H9 (cell line): Measurements from ENCODE around the gene IFIH1. TPM values are rescaled to one million over a fixed set of nuclear protein-coding genes. Genes with fewer than 3 reads are reported as not detected.

ENCODE experiments used
- DNase-seq: peaks from one replicate; pipeline ENCODE4 v3.0.0-alpha.2; 2017
- H2AFZ ChIP-seq: one replicate; pipeline ENCODE4 v1.6.1; 2013; ENCODE audit warnings: mild to moderate bottlenecking, low read length, control low read depth, moderate library complexity
- H2AK5ac ChIP-seq: 2 replicates; pipeline ENCODE4 v1.6.1; 2013; ENCODE audit warnings: low read length, control low read depth, mixed read lengths; ENCODE audit not compliant: insufficient read length
- H2BK120ac ChIP-seq: one replicate; pipeline ENCODE4 v1.6.1; 2013; ENCODE audit warnings: low read depth, mild to moderate bottlenecking, low read length, control low read depth, inconsistent platforms; ENCODE audit not compliant: poor library complexity, severe bottlenecking
- H2BK12ac ChIP-seq: 2 replicates; pipeline ENCODE4 v1.6.1; 2013; ENCODE audit warnings: low read length, control low read depth, mixed read lengths, low read depth; ENCODE audit not compliant: insufficient read length
- H2BK15ac ChIP-seq: 2 replicates; pipeline ENCODE4 v1.6.1; 2013; ENCODE audit warnings: low read depth, low read length, control low read depth
- H2BK20ac ChIP-seq: one replicate; pipeline ENCODE4 v1.6.1; 2013; ENCODE audit warnings: low read depth, mild to moderate bottlenecking, low read length, control low read depth, inconsistent platforms; ENCODE audit not compliant: poor library complexity, severe bottlenecking
- H2BK5ac ChIP-seq: 2 replicates; pipeline ENCODE4 v1.6.1; 2013; ENCODE audit warnings: low read length, control low read depth, mixed read lengths; ENCODE audit not compliant: insufficient read length
- H3K14ac ChIP-seq: 2 replicates; pipeline ENCODE4 v1.6.1; 2013; ENCODE audit warnings: low read length, control low read depth; ENCODE audit not compliant: insufficient read depth
- H3K18ac ChIP-seq: 2 replicates; pipeline ENCODE4 v1.6.1; 2013; ENCODE audit warnings: low read depth, mild to moderate bottlenecking, mixed read lengths, low read length, control low read depth; ENCODE audit not compliant: insufficient read length
- H3K23ac ChIP-seq: 2 replicates; pipeline ENCODE4 v1.6.1; 2013; ENCODE audit warnings: low read length, control low read depth, mixed read lengths, low read depth; ENCODE audit not compliant: insufficient read length
- H3K23me2 ChIP-seq: 2 replicates; pipeline ENCODE4 v1.6.1; 2013; ENCODE audit warnings: low read depth, mild to moderate bottlenecking, mixed read lengths, low read length, control low read depth; ENCODE audit not compliant: insufficient read length, poor library complexity, severe bottlenecking
- H3K27ac ChIP-seq: 2 replicates; pipeline ENCODE4 v1.5.1; 2013; ENCODE audit warnings: low read length, control low read depth, mixed read lengths, low read depth; ENCODE audit not compliant: insufficient read length
- H3K27me3 ChIP-seq: 2 replicates; pipeline ENCODE4 v1.6.1; 2013; ENCODE audit warnings: low read length, control low read depth, inconsistent platforms; ENCODE audit not compliant: insufficient read depth
- H3K4ac ChIP-seq: 2 replicates; pipeline ENCODE4 v1.6.1; 2013; ENCODE audit warnings: low read depth, mild to moderate bottlenecking, control low read depth, inconsistent platforms, low read length, moderate library complexity
- H3K4me1 ChIP-seq: 2 replicates; pipeline ENCODE4 v1.6.1; 2013; ENCODE audit warnings: low read length, control low read depth, inconsistent platforms; ENCODE audit not compliant: insufficient read depth
- H3K4me2 ChIP-seq: 2 replicates; pipeline ENCODE4 v1.6.1; 2013; ENCODE audit warnings: low read length, control low read depth, mixed read lengths; ENCODE audit not compliant: insufficient read length, insufficient read depth
- H3K56ac ChIP-seq: 2 replicates; pipeline ENCODE4 v1.6.1; 2013; ENCODE audit warnings: low read depth, mild to moderate bottlenecking, mixed read lengths, low read length, control low read depth; ENCODE audit not compliant: insufficient read length
- H3K79me1 ChIP-seq: 2 replicates; pipeline ENCODE4 v1.6.1; 2013; ENCODE audit warnings: low read depth, mild to moderate bottlenecking, moderate library complexity, low read length, control low read depth, inconsistent platforms; ENCODE audit not compliant: insufficient read depth, poor library complexity, severe bottlenecking
- H3K79me2 ChIP-seq: 2 replicates; pipeline ENCODE4 v1.6.1; 2013; ENCODE audit warnings: low read length, control low read depth, inconsistent platforms; ENCODE audit not compliant: insufficient read depth
- H3K9ac ChIP-seq: 2 replicates; pipeline ENCODE4 v1.6.1; 2013; ENCODE audit warnings: low read length, control low read depth, mixed read lengths; ENCODE audit not compliant: insufficient read length; ENCODE audit errors: extremely low read depth
- H3K9me3 ChIP-seq: one replicate; pipeline ENCODE4 v1.6.1; 2013; ENCODE audit warnings: low read depth, low read length, inconsistent platforms; ENCODE audit not compliant: control insufficient read depth
- H3T11ph ChIP-seq: one replicate; pipeline ENCODE4 v1.6.1; 2013; ENCODE audit warnings: mild to moderate bottlenecking, low read length, control low read depth, inconsistent platforms
- H4K20me1 ChIP-seq: one replicate; pipeline ENCODE4 v1.6.1; 2013; ENCODE audit not compliant: control insufficient read depth, insufficient read length, insufficient read depth
- H4K5ac ChIP-seq: 2 replicates; pipeline ENCODE4 v1.6.1; 2013; ENCODE audit warnings: low read depth, mild to moderate bottlenecking, mixed read lengths, low read length, control low read depth; ENCODE audit not compliant: insufficient read length
- H4K8ac ChIP-seq: replicated peaks from 2 replicates; pipeline ENCODE4 v1.6.1; 2013; ENCODE audit warnings: low read length, control low read depth, mixed read lengths, low read depth; ENCODE audit not compliant: insufficient read length
- H4K91ac ChIP-seq: 2 replicates; pipeline ENCODE4 v1.6.1; 2013; ENCODE audit warnings: low read depth, mild to moderate bottlenecking, moderate library complexity, mixed read lengths, low read length, control low read depth; ENCODE audit not compliant: insufficient read length
- H3K27ac Mint-ChIP-seq, 3 experiments: 2 replicates in 2 of 3; 3 replicates in 1 of 3; pipeline ENCODE4 v1.8.0; 2020 to 2021; ENCODE audit warnings: mixed read lengths in 3 of 3, mild to moderate bottlenecking in 1 of 3, moderate library complexity in 1 of 3
- H3K27me3 Mint-ChIP-seq: 2 replicates; pipeline ENCODE4 v1.8.0; 2021; ENCODE audit warnings: low read depth, mild to moderate bottlenecking, moderate library complexity, mixed read lengths
- H3K36me3 Mint-ChIP-seq, 3 experiments: 2 replicates in 2 of 3; 3 replicates in 1 of 3; pipeline ENCODE4 v1.8.0; 2020 to 2021; ENCODE audit warnings: low read depth in 3 of 3, mixed read lengths in 3 of 3; ENCODE audit not compliant: insufficient read depth in 1 of 3
- H3K4me1 Mint-ChIP-seq, 2 experiments: 2 replicates each; pipeline ENCODE4 v1.8.0; 2020; ENCODE audit warnings: mixed read lengths in 2 of 2
- H3K4me3 Mint-ChIP-seq, 2 experiments: 2 replicates in 1 of 2; 3 replicates in 1 of 2; pipeline ENCODE4 v1.8.0; 2020 to 2021; ENCODE audit warnings: mild to moderate bottlenecking in 2 of 2, mixed read lengths in 2 of 2, moderate library complexity in 1 of 2
- H3K9me3 Mint-ChIP-seq, 2 experiments: 2 replicates in 1 of 2; 3 replicates in 1 of 2; pipeline ENCODE4 v1.8.0; 2020; ENCODE audit warnings: mild to moderate bottlenecking in 2 of 2, mixed read lengths in 2 of 2, moderate library complexity in 1 of 2
- CTCF ChIP-seq: fragments of 200-600 bp; sonication (generic); conservative IDR thresholded peaks from 3 replicates; pipeline ENCODE4 v1.8.0; 2021; ENCODE audit warnings: antibody characterized with exemption, mild to moderate bottlenecking
- WGBS: extraction: QIAGEN DNeasy Blood & Tissue Kit; methylation state at CpG from one replicate; pipeline ENCODE4 v1.1.7; 2013; ENCODE audit warnings: missing lambda C conversion rate, low lambda C conversion rate, mixed read lengths; ENCODE audit not compliant: insufficient read length; ENCODE audit errors: extremely low coverage; 5-methylcytosine and 5-hydroxymethylcytosine counted together
- total RNA-seq: library from RNA; stranded (reverse); gene quantifications from 2 replicates; pipeline ENCODE4 v1.2.1, GENCODE V29; 2021

IFIH1 gene
- total RNA-seq, 1 experiment from 2014 or later = 0.81 TPM

GRCh38 chr2:162265666-162266459, 52.6 kb downstream of the IFIH1 start:
- Histone ChIP-seq H2AK5ac (no peak overlapping the region), H3K23me2 (no peaks in the 10 kb centered on the region), H4K20me1 (no peaks in the 10 kb centered on the region), H3K14ac (no peak overlapping the region), H2BK15ac (no peak overlapping the region), H3K23ac (no peak overlapping the region), H2AFZ (no peak overlapping the region), H3T11ph (no peak overlapping the region), H2BK20ac (no peak overlapping the region), H3K9me3 (no peaks in the 10 kb centered on the region), H3K79me2 (no peaks in the 10 kb centered on the region), H3K9ac (no peak overlapping the region), H3K18ac (no peak overlapping the region), H2BK120ac (no peak overlapping the region), H3K4me1 (no peaks in the 10 kb centered on the region), H2BK12ac (no peak overlapping the region), H3K27me3 (no peaks in the 10 kb centered on the region), H3K4me2 (no peak overlapping the region), H3K79me1 (no peaks in the 10 kb centered on the region), H3K27ac (no peak overlapping the region), H3K4ac (no peak overlapping the region), H2BK5ac (no peak overlapping the region), H3K56ac (no peak overlapping the region), H4K91ac (no peak overlapping the region), H4K8ac (no peak overlapping the region), H4K5ac (peak overlapping the region; percentile 33)
- no peaks in the 10 kb centered on the region for H3K27me3 Mint-ChIP-seq
- H3K9me3 Mint-ChIP-seq = no peaks in the 10 kb centered on the region
- H3K4me1 Mint-ChIP-seq = peaks cover 8 to 9% of the 10 kb centered on the region in 2 experiments
- TF ChIP-seq CTCF = no peak
- no peaks in the 10 kb centered on the region for H3K36me3 Mint-ChIP-seq
- peak overlapping the region in 1 of 3 experiments; percentile 29; a peak in 1 of 7 replicates for H3K27ac Mint-ChIP-seq
- DNase-seq = no peak
- no CpG with 5 or more reads among the region's 7 CpGs for WGBS
- H3K4me3 Mint-ChIP-seq = no peak overlapping the region
